Coronary artery (tissue), 2 donors: ENCODE results near the gene SYT9.

Experiments
- DNase-seq: peaks from one replicate; pipeline ENCODE4 v3.0.0-alpha.2; 2017; ENCODE audit warnings: low spot score
- H3K27ac ChIP-seq, 2 donors: fragments of 200-600 bp; sonication (generic); one replicate each; pipeline ENCODE4 v1.5.1; 2016 to 2019
- H3K4me3 ChIP-seq: fragments of 200-600 bp; sonication (generic); 2 replicates; pipeline ENCODE4 v1.5.1; 2016; ENCODE audit warnings: mild to moderate bottlenecking, moderate library complexity
- TF ChIP-seq, protein P1 (sequence below): fragments of 200-600 bp; sonication (generic); IDR thresholded peaks from one replicate; pipeline ENCODE4 v1.5.1; 2019; ENCODE audit warnings: antibody characterized with exemption

The SYT9 gene

GRCh38 chr11:7492253-7492652 is 240.5 kb downstream of the SYT9 start:
- no peak for DNase-seq
- H3K4me3 ChIP-seq: no peak overlapping the region
- TF ChIP-seq, protein P1, sequence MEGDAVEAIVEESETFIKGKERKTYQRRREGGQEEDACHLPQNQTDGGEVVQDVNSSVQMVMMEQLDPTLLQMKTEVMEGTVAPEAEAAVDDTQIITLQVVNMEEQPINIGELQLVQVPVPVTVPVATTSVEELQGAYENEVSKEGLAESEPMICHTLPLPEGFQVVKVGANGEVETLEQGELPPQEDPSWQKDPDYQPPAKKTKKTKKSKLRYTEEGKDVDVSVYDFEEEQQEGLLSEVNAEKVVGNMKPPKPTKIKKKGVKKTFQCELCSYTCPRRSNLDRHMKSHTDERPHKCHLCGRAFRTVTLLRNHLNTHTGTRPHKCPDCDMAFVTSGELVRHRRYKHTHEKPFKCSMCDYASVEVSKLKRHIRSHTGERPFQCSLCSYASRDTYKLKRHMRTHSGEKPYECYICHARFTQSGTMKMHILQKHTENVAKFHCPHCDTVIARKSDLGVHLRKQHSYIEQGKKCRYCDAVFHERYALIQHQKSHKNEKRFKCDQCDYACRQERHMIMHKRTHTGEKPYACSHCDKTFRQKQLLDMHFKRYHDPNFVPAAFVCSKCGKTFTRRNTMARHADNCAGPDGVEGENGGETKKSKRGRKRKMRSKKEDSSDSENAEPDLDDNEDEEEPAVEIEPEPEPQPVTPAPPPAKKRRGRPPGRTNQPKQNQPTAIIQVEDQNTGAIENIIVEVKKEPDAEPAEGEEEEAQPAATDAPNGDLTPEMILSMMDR: no peak
- H3K27ac ChIP-seq: no peak overlapping the region

DNA sequence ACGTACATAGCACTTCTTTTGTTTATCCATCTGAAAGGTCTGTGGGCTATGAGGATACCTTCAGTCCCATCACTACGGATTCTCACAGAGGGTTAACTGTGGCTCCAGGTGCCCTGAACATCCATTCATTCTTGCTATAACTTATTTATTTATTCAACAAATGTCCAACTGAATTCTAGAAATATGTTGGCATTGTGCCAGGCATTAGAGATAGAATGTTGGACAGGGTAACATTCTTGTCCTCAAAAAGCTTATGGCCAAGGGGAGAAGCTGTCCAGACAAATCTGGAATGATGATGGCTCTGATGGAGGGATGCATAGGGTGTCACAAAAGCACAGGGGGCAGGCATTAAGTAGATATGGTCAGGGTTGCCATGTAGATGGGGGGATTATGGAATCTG is 242.0 kb downstream of the SYT9 start:
- TF ChIP-seq, protein P1: no peak
- Histone ChIP-seq H3K4me3 (no peak overlapping the region), H3K27ac (no peak overlapping the region)
- DNase-seq: no peak

- H3K27ac ChIP-seq: no peak overlapping the region
- TF ChIP-seq, protein P1: no peak
- H3K4me3 ChIP-seq: no peak overlapping the region
- DNase-seq: no peak
Measured at GRCh38 chr11:7494086-7494745, 242.5 kb downstream of the SYT9 start.

- Histone ChIP-seq H3K4me3 (no peak overlapping the region), H3K27ac (peak overlapping the region in 1 of 2 donors; percentile 35)
- TF ChIP-seq, protein P1: no peak
- no peak for DNase-seq
Measured at GRCh38 chr11:7495882-7496551, 244.3 kb downstream of the SYT9 start.

DNA sequence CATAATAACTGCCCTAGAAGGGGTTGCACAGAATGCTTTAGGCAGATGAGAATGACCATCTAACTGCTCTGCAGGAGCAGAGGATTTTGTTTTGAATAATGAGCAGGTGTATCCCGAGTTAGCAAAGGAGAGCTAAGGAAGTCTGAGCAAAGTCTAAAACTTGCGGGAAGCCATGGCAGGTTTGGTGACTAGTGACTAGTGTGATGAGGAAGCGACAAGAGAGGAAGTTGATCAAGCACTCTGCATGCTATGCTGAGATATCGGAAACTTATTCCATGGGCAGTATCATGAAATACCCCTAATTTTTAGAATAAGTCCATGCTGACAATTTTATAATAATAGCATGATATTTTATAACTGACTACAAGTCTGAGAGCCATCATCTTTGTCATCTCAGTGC is 246.5 kb downstream of the SYT9 start:
- TF ChIP-seq, protein P1: no peak
- DNase-seq: no peak
- no peak overlapping the region for H3K27ac ChIP-seq
- no peak overlapping the region for H3K4me3 ChIP-seq

DNA sequence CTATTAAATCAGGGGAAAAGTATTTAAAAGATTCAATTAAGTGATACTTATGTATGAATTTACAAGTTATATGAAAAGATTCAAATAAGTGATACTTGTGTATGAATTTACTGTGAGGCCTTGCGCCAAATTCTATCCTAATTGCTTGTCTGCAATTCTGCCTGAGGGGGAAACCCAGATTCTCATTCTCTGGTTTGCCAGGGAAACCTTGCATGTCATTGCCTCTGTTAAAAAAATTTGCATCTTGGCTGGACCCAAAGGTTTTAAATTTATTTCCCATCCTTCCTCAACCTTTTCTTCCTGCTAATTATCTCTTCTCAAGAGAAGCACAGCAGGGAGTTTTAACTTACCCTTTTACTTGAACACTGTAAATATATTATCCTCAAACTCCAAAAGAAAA is 247.4 kb downstream of the SYT9 start:
- no peak for DNase-seq
- Histone ChIP-seq H3K27ac (no peak overlapping the region), H3K4me3 (no peak overlapping the region)
- TF ChIP-seq, protein P1: no peak

- Histone ChIP-seq H3K4me3 (no peak overlapping the region), H3K27ac (no peak overlapping the region)
- no peak for DNase-seq
- TF ChIP-seq, protein P1: no peak
Measured at GRCh38 chr11:7500251-7500650, 248.5 kb downstream of the SYT9 start.
